GM23338 (cell line): Measurements from ENCODE around the gene AZIN2. TPM values are rescaled to one million over a fixed set of nuclear protein-coding genes. Genes with fewer than 3 reads are reported as not detected.

Experiments
- ATAC-seq: fragments of 200-7000 bp; cut with Tn5 transposase; 3 replicates; pipeline ENCODE4 v1.9.1; 2020
- DNase-seq: peaks from one replicate; pipeline ENCODE4 v3.0.0-alpha.2; 2015; ENCODE audit warnings: low spot score
- H2AFZ ChIP-seq: fragments of 200-600 bp; sonication (generic); 2 replicates; pipeline ENCODE4 v1.8.0; 2016; ENCODE audit warnings: antibody characterized with exemption, mild to moderate bottlenecking, moderate library complexity
- H3F3A ChIP-seq: fragments of 200-600 bp; sonication (generic); replicated peaks from 2 replicates; pipeline ENCODE4 v1.8.0; 2017; ENCODE audit warnings: antibody characterized with exemption, mixed run types, low read depth
- H3K27ac ChIP-seq: fragments of 200-600 bp; sonication (generic); 2 replicates; pipeline ENCODE4 v1.6.1; 2016; ENCODE audit warnings: low read depth
- H3K27me3 ChIP-seq: fragments of 200-600 bp; sonication (generic); 2 replicates; pipeline ENCODE4 v1.8.0; 2016; ENCODE audit warnings: mild to moderate bottlenecking, mixed run types, moderate library complexity; ENCODE audit not compliant: insufficient read depth
- H3K36me3 ChIP-seq: fragments of 200-600 bp; sonication (generic); 2 replicates; pipeline ENCODE4 v1.8.0; 2016; ENCODE audit warnings: mild to moderate bottlenecking; ENCODE audit not compliant: insufficient read depth
- H3K4me1 ChIP-seq: fragments of 200-600 bp; sonication (generic); 2 replicates; pipeline ENCODE4 v1.8.0; 2016; ENCODE audit warnings: mild to moderate bottlenecking, moderate library complexity; ENCODE audit not compliant: insufficient read depth
- H3K4me2 ChIP-seq: fragments of 200-600 bp; sonication (generic); 2 replicates; pipeline ENCODE4 v1.7.1; 2017; ENCODE audit warnings: mixed run types
- H3K4me3 ChIP-seq: fragments of 200-600 bp; sonication (generic); 2 replicates; pipeline ENCODE4 v1.6.1; 2016; ENCODE audit warnings: mixed run types
- H3K79me2 ChIP-seq: fragments of 200-600 bp; sonication (generic); replicated peaks from 2 replicates; pipeline ENCODE4 v1.8.0; 2017; ENCODE audit warnings: mild to moderate bottlenecking; ENCODE audit not compliant: insufficient read depth
- H3K9me2 ChIP-seq: fragments of 200-600 bp; sonication (generic); 2 replicates; pipeline ENCODE4 v1.8.0; 2017; ENCODE audit not compliant: insufficient read depth
- H4K20me1 ChIP-seq: fragments of 200-600 bp; sonication (generic); replicated peaks from 2 replicates; pipeline ENCODE4 v1.8.0; 2017; ENCODE audit warnings: mild to moderate bottlenecking; ENCODE audit not compliant: insufficient read depth
- H3K27ac Mint-ChIP-seq: 2 replicates; pipeline ENCODE4 v1.8.0; 2020; ENCODE audit warnings: inconsistent platforms, mild to moderate bottlenecking, moderate library complexity, mixed read lengths
- H3K27me3 Mint-ChIP-seq: 3 replicates; pipeline ENCODE4 v1.8.0; 2022; ENCODE audit warnings: low read depth, mild to moderate bottlenecking, moderate library complexity, mixed read lengths, inconsistent platforms; ENCODE audit not compliant: insufficient read depth, poor library complexity
- H3K36me3 Mint-ChIP-seq: 3 replicates; pipeline ENCODE4 v1.8.0; 2021; ENCODE audit warnings: low read depth, mild to moderate bottlenecking, inconsistent platforms, moderate library complexity, mixed read lengths
- H3K4me1 Mint-ChIP-seq: 3 replicates; pipeline ENCODE4 v1.8.0; 2020; ENCODE audit warnings: mild to moderate bottlenecking, inconsistent platforms, mixed read lengths
- H3K4me3 Mint-ChIP-seq: 3 replicates; pipeline ENCODE4 v1.8.0; 2021; ENCODE audit warnings: moderate library complexity, mild to moderate bottlenecking, inconsistent platforms, mixed read lengths
- H3K9me3 Mint-ChIP-seq: 3 replicates; pipeline ENCODE4 v1.8.0; 2020; ENCODE audit warnings: moderate library complexity, mild to moderate bottlenecking, inconsistent platforms, mixed read lengths
- CREB1 ChIP-seq: fragments of 250-450 bp; sonication (Bioruptor Pico); IDR thresholded peaks from 2 replicates; pipeline ENCODE4 v1.5.0; 2020; ENCODE audit warnings: low read depth, mild to moderate bottlenecking, moderate library complexity
- CTCF ChIP-seq, 2 experiments: fragments of 200-600 bp in 1 of 2; sonication (generic) in 1 of 2; conservative IDR thresholded peaks; 2 replicates each; pipeline versions ENCODE4 v1.5.1 to v1.6.1; 2016 to 2017; ENCODE audit warnings: antibody characterized with exemption in 2 of 2, low read depth in 2 of 2, mild to moderate bottlenecking in 2 of 2, moderate library complexity in 1 of 2
- ETS1 ChIP-seq: IDR thresholded peaks from 2 replicates; pipeline ENCODE4 v1.6.1; 2016; ENCODE audit warnings: antibody characterized with exemption
- EZH2 ChIP-seq: fragments of 200-600 bp; sonication (generic); IDR thresholded peaks from one replicate; pipeline ENCODE4 v1.8.0; 2017; ENCODE audit warnings: antibody characterized with exemption, mild to moderate bottlenecking, low read depth; ENCODE audit not compliant: unreplicated experiment
- JUNB ChIP-seq: IDR thresholded peaks from one replicate; pipeline ENCODE4 v1.6.1; 2016; ENCODE audit warnings: antibody characterized with exemption; ENCODE audit not compliant: unreplicated experiment
- NANOG ChIP-seq: IDR thresholded peaks from 2 replicates; pipeline ENCODE4 v1.6.1; 2016; ENCODE audit warnings: antibody characterized with exemption, borderline replicate concordance
- POLR2AphosphoS5 ChIP-seq: IDR thresholded peaks from 2 replicates; pipeline ENCODE4 v1.6.1; 2016; ENCODE audit warnings: antibody characterized with exemption, low read depth
- REST ChIP-seq: IDR thresholded peaks from one replicate; pipeline ENCODE4 v1.6.1; 2018; ENCODE audit warnings: antibody characterized with exemption; ENCODE audit not compliant: unreplicated experiment
- STAT1 ChIP-seq: IDR thresholded peaks from one replicate; pipeline ENCODE4 v1.6.1; 2016; ENCODE audit warnings: antibody characterized with exemption; ENCODE audit not compliant: unreplicated experiment
- ZNF114 ChIP-seq: fragments of 250-450 bp; sonication (Bioruptor Pico); IDR thresholded peaks from 2 replicates; pipeline ENCODE4 v1.5.0; 2020; ENCODE audit warnings: mild to moderate bottlenecking, moderate library complexity
- ZNF462 ChIP-seq: fragments of 250-450 bp; sonication (Bioruptor Pico); IDR thresholded peaks from 2 replicates; pipeline ENCODE4 v1.5.0; 2020; ENCODE audit warnings: mild to moderate bottlenecking, moderate library complexity
- polyA plus RNA-seq: library from polyadenylated mRNA; unstranded; fragments of >200 nt; fragmentation: Nextera tagmentation; extraction: Ambion mirVana; gene quantifications from 2 replicates; pipeline ENCODE4 v1.2.1, GENCODE V29; 2016
- total RNA-seq: library from RNA; depleted of rRNA; stranded (reverse); fragments of >200 nt; shearing (Covaris generic); gene quantifications from 2 replicates; pipeline ENCODE4 v1.2.3, GENCODE V29; 2014

AZIN2 gene
- total and polyA plus RNA-seq, 2 experiments from 2014 or later, result 0.37 to 1.2 TPM

GRCh38 chr1:33158366-33158765, 77.4 kb downstream of the AZIN2 start:
- Histone ChIP-seq H3F3A (peaks cover 7% of the 10 kb centered on the region), H3K4me3 (no peak overlapping the region), H3K79me2 (no peaks in the 10 kb centered on the region), H3K36me3 (no peaks in the 10 kb centered on the region), H3K4me1 (peaks cover 23% of the 10 kb centered on the region), H4K20me1 (no peaks in the 10 kb centered on the region), H3K27me3 (no peaks in the 10 kb centered on the region), H3K27ac (no peak overlapping the region), H2AFZ (no peak overlapping the region), H3K9me2 (no peaks in the 10 kb centered on the region), H3K4me2 (no peak overlapping the region)
- no peaks in the 10 kb centered on the region for H3K9me3 Mint-ChIP-seq
- DNase-seq (no peak), ATAC-seq (no peak)
- H3K4me1 Mint-ChIP-seq, result peaks cover 36% of the 10 kb centered on the region
- H3K27ac Mint-ChIP-seq, result no peak overlapping the region
- H3K27me3 Mint-ChIP-seq, result peaks cover 17% of the 10 kb centered on the region
- no peak for TF ChIP-seq ZNF114
- H3K36me3 Mint-ChIP-seq, result peaks cover 16% of the 10 kb centered on the region
- no peak overlapping the region for H3K4me3 Mint-ChIP-seq

- H3K27ac Mint-ChIP-seq, result no peak overlapping the region
- H3K4me1 Mint-ChIP-seq, result peaks cover 40% of the 10 kb centered on the region
- no peak for TF ChIP-seq CTCF (conservative IDR thresholded peaks at IDR 0.05; ENCODE audit: low read depth in 2 of 2)
- no peak for TF ChIP-seq REST
- no peak for TF ChIP-seq ETS1
- no peak for TF ChIP-seq NANOG
- TF ChIP-seq EZH2, result no peak
- no peak for TF ChIP-seq CREB1 (CRISPR knock-in tag)
- no peak for TF ChIP-seq JUNB
- TF ChIP-seq STAT1, result no peak
- TF ChIP-seq ZNF462 (CRISPR knock-in tag), result no peak
- no peak for TF ChIP-seq POLR2AphosphoS5
Observed at GRCh38 chr1:33159577-33159976, 78.6 kb downstream of the AZIN2 start.

More at GRCh38 chr1:33159577-33159976, 78.6 kb downstream of the AZIN2 start:
- no peak overlapping the region for H3K27ac ChIP-seq
- no peaks in the 10 kb centered on the region for H3K36me3 ChIP-seq
- peaks cover 16% of the 10 kb centered on the region for H3K36me3 Mint-ChIP-seq
- DNase-seq (no peak), ATAC-seq (no peak)
- peaks cover 30% of the 10 kb centered on the region for H3K4me1 ChIP-seq
- no peaks in the 10 kb centered on the region for H3K9me2 ChIP-seq
- H3K4me3 ChIP-seq, result no peak overlapping the region
- no peak overlapping the region for H3K4me3 Mint-ChIP-seq
- H3K79me2 ChIP-seq, result no peaks in the 10 kb centered on the region
- peaks cover 11% of the 10 kb centered on the region for H3K27me3 Mint-ChIP-seq
- H3K4me2 ChIP-seq, result no peak overlapping the region
- no peaks in the 10 kb centered on the region for H4K20me1 ChIP-seq
- H3F3A ChIP-seq, result no peaks in the 10 kb centered on the region
- no peaks in the 10 kb centered on the region for H3K27me3 ChIP-seq
- H2AFZ ChIP-seq, result no peak overlapping the region
- H3K9me3 Mint-ChIP-seq, result no peaks in the 10 kb centered on the region
